ENCODE results near the gene CALCOCO2.
"Not testable (repeated sequence)": the region's sequence is repeated elsewhere in the genome, so short reads cannot be mapped to it uniquely, and the experiment has no call there.

GRCh38 chr17:48796163-48796522, 34.7 kb upstream of the CALCOCO2 start:
- not testable (repeated sequence) for TF ChIP-seq CTCF (conservative IDR thresholded peaks at IDR 0.05; ENCODE audit: low read depth in 2 of 2); EZH2phosphoT487 (IDR thresholded peaks at IDR 0.05; ENCODE audit: unreplicated experiment); CREB1 (CRISPR knock-in tag; IDR thresholded peaks at IDR 0.05; ENCODE audit: low read depth); EZH2 (IDR thresholded peaks at IDR 0.05; ENCODE audit: low read depth, unreplicated experiment); POLR2AphosphoS5 (IDR thresholded peaks at IDR 0.05; ENCODE audit: low read depth); ETS1 (IDR thresholded peaks at IDR 0.05); ZNF462 (CRISPR knock-in tag; IDR thresholded peaks at IDR 0.05); ZNF114 (CRISPR knock-in tag; IDR thresholded peaks at IDR 0.05); JUNB (IDR thresholded peaks at IDR 0.05; ENCODE audit: unreplicated experiment); REST (IDR thresholded peaks at IDR 0.05; ENCODE audit: unreplicated experiment); STAT1 (IDR thresholded peaks at IDR 0.05; ENCODE audit: unreplicated experiment)
